H1 (cell line): Measurements from ENCODE around the gene STARD8. TPM values are rescaled to one million over a fixed set of nuclear protein-coding genes. Genes with fewer than 3 reads are reported as not detected.

Source experiments
- CTCF ChIA-PET: fragments of 300-600 bp; sonication (Branson Sonifier 250); formaldehyde crosslinking; loops from one replicate; lab custom pipeline; 2021; ENCODE audit not compliant: partially characterized antibody; lab: Charles Lee
- POLR2A ChIA-PET: fragments of 300-600 bp; sonication (Branson Sonifier 250); formaldehyde crosslinking; loops from one replicate; lab custom pipeline; 2021; ENCODE audit warnings: inconsistent platforms; ENCODE audit not compliant: partially characterized antibody; lab: Charles Lee
- DNase-seq, 2 experiments: peaks; one replicate each; pipeline versions ENCODE4 v3.0.0 to v3.0.0-alpha.2; 2010 to 2022; ENCODE audit warnings: low spot score in 2 of 2, low read depth in 1 of 2, mixed read lengths in 1 of 2
- FAIRE-seq: peaks from 2 replicates; lab custom pipeline; 2011; peaks lifted over from hg19 to GRCh38; lab: Jason Lieb, UNC
- H2AFZ ChIP-seq: 2 replicates; pipeline ENCODE4 v1.8.1; 2012; ENCODE audit warnings: low read length, inconsistent platforms
- H2AK5ac ChIP-seq: 2 replicates; pipeline ENCODE4 v1.6.1; 2013; ENCODE audit warnings: low read depth, low read length
- H2BK120ac ChIP-seq: replicated peaks from 2 replicates; pipeline ENCODE3; 2013; ENCODE audit warnings: low read depth, low read length, inconsistent platforms
- H2BK12ac ChIP-seq: 2 replicates; pipeline ENCODE4 v1.6.1; 2013; ENCODE audit warnings: low read depth, low read length
- H2BK15ac ChIP-seq: 2 replicates; pipeline ENCODE4 v1.6.1; 2013; ENCODE audit warnings: low read length
- H2BK20ac ChIP-seq: 2 replicates; pipeline ENCODE4 v1.6.1; 2013; ENCODE audit warnings: low read length
- H2BK5ac ChIP-seq: 2 replicates; pipeline ENCODE4 v1.6.1; 2013; ENCODE audit warnings: low read depth, low read length
- H3K14ac ChIP-seq: 2 replicates; pipeline ENCODE4 v1.6.1; 2013; ENCODE audit warnings: inconsistent platforms; ENCODE audit not compliant: insufficient read length
- H3K18ac ChIP-seq: 2 replicates; pipeline ENCODE4 v1.6.1; 2013; ENCODE audit warnings: low read length; ENCODE audit errors: extremely low read depth
- H3K23ac ChIP-seq: 2 replicates; pipeline ENCODE4 v1.6.1; 2013; ENCODE audit warnings: inconsistent platforms; ENCODE audit not compliant: insufficient read length
- H3K23me2 ChIP-seq: 2 replicates; pipeline ENCODE4 v1.6.1; 2013; ENCODE audit warnings: low read depth, low read length
- H3K27ac ChIP-seq: 2 replicates; pipeline ENCODE4 v1.6.1; 2011; ENCODE audit warnings: low read depth, low read length, inconsistent platforms
- H3K27me3 ChIP-seq, 4 experiments: replicated peaks in 1 of 4; 1 replicate in 1 of 4; 2 replicates in 3 of 4; pipeline versions ENCODE4 v1.6.1 to v1.8.1; 2011 to 2013; ENCODE audit warnings: low read length in 3 of 4, mild to moderate bottlenecking in 3 of 4, inconsistent platforms in 2 of 4, mixed read lengths in 2 of 4, moderate library complexity in 1 of 4; ENCODE audit not compliant: control insufficient read depth in 3 of 4, insufficient read depth in 3 of 4; ENCODE audit errors: extremely low read depth in 1 of 4
- H3K36me3 ChIP-seq, 4 experiments: 2 replicates each; pipeline versions ENCODE4 v1.6.1 to v1.8.1; 2011 to 2013; ENCODE audit warnings: mild to moderate bottlenecking in 4 of 4, low read length in 3 of 4, moderate library complexity in 2 of 4, control low read depth in 1 of 4, inconsistent platforms in 1 of 4; ENCODE audit not compliant: insufficient read depth in 4 of 4, control insufficient read depth in 2 of 4
- H3K4ac ChIP-seq: replicated peaks from 2 replicates; pipeline ENCODE3; 2013; ENCODE audit warnings: low read length, low read depth, mixed read lengths, inconsistent platforms; ENCODE audit not compliant: insufficient read length
- H3K4me1 ChIP-seq, 4 experiments: replicated peaks in 1 of 4; 1 replicate in 1 of 4; 2 replicates in 3 of 4; pipeline versions ENCODE4 v1.6.1 to v1.8.1; 2011 to 2013; ENCODE audit warnings: low read length in 3 of 4, inconsistent platforms in 2 of 4, mixed read lengths in 1 of 4; ENCODE audit not compliant: insufficient read depth in 4 of 4, control insufficient read depth in 3 of 4
- H3K4me2 ChIP-seq, 2 experiments: 2 replicates each; pipeline versions ENCODE4 v1.6.1 to v1.8.1; 2011 to 2013; ENCODE audit warnings: low read depth in 2 of 2, low read length in 2 of 2, control low read depth in 1 of 2, inconsistent platforms in 1 of 2, mild to moderate bottlenecking in 1 of 2; ENCODE audit not compliant: insufficient read depth in 1 of 2
- H3K4me3 ChIP-seq, 4 experiments: fragments of 200-600, 300-600 bp in 1 of 4; sonication (generic), shearing (Covaris generic), sonication (Bioruptor Twin) in 1 of 4; 2 replicates each; pipeline versions ENCODE4 v1.5.1 to v1.8.1; 2011 to 2016; ENCODE audit warnings: low read length in 4 of 4, low read depth in 3 of 4, control low read depth in 2 of 4, inconsistent platforms in 2 of 4, mild to moderate bottlenecking in 2 of 4, mixed read lengths in 1 of 4, moderate library complexity in 1 of 4; ENCODE audit not compliant: insufficient read depth in 2 of 4; ENCODE audit errors: extremely low read depth in 1 of 4
- H3K56ac ChIP-seq: replicated peaks from 2 replicates; pipeline ENCODE3; 2013; ENCODE audit warnings: low read depth, mild to moderate bottlenecking, mixed read lengths, low read length, inconsistent platforms; ENCODE audit not compliant: insufficient read length
- H3K79me1 ChIP-seq: 2 replicates; pipeline ENCODE4 v1.6.1; 2013; ENCODE audit warnings: low read depth, low read length, control low read depth
- H3K79me2 ChIP-seq, 2 experiments: 2 replicates each; pipeline versions ENCODE4 v1.6.1 to v1.8.1; 2012 to 2013; ENCODE audit warnings: low read length in 2 of 2, mild to moderate bottlenecking in 2 of 2, inconsistent platforms in 1 of 2; ENCODE audit not compliant: insufficient read depth in 2 of 2, control insufficient read depth in 1 of 2
- H3K9ac ChIP-seq, 4 experiments: replicated peaks in 1 of 4; 1 replicate in 1 of 4; 2 replicates in 3 of 4; pipeline versions ENCODE4 v1.6.1 to v1.8.1; 2011 to 2013; ENCODE audit warnings: low read depth in 3 of 4, low read length in 3 of 4, control low read depth in 2 of 4, mild to moderate bottlenecking in 2 of 4, moderate library complexity in 2 of 4, inconsistent platforms in 1 of 4; ENCODE audit errors: extremely low read depth in 1 of 4
- H3K9me3 ChIP-seq, 2 experiments: 2 replicates each; pipeline versions ENCODE4 v1.6.1 to v1.8.1; 2012 to 2013; ENCODE audit warnings: mild to moderate bottlenecking in 2 of 2, moderate library complexity in 2 of 2, control low read depth in 1 of 2, inconsistent platforms in 1 of 2, low read depth in 1 of 2, low read length in 1 of 2, mixed read lengths in 1 of 2; ENCODE audit not compliant: insufficient read depth in 2 of 2
- H4K20me1 ChIP-seq, 2 experiments: replicated peaks in 1 of 2; 2 replicates each; pipeline versions ENCODE3 to v1.8.1; 2011 to 2013; ENCODE audit warnings: inconsistent platforms in 2 of 2, low read length in 2 of 2, mild to moderate bottlenecking in 1 of 2; ENCODE audit not compliant: insufficient read depth in 2 of 2, control insufficient read depth in 1 of 2
- H4K5ac ChIP-seq: 2 replicates; pipeline ENCODE4 v1.6.1; 2013; ENCODE audit warnings: low read length, low read depth, mixed read lengths, inconsistent platforms; ENCODE audit not compliant: insufficient read length
- H4K8ac ChIP-seq: 2 replicates; pipeline ENCODE4 v1.8.0; 2013; ENCODE audit warnings: mild to moderate bottlenecking, moderate library complexity, low read length, inconsistent platforms; ENCODE audit not compliant: insufficient read depth; ENCODE audit errors: extremely low read depth
- H4K91ac ChIP-seq: replicated peaks from 2 replicates; pipeline ENCODE3; 2013; ENCODE audit warnings: low read length, mixed read lengths, inconsistent platforms; ENCODE audit not compliant: insufficient read length
- FOSL1 ChIP-seq: IDR thresholded peaks from 2 replicates; pipeline ENCODE4 v1.6.1; 2011; ENCODE audit warnings: mild to moderate bottlenecking, low read depth, low read length, moderate library complexity; ENCODE audit not compliant: insufficient read depth
- POLR2AphosphoS5 ChIP-seq: IDR thresholded peaks from 2 replicates; pipeline ENCODE4 v1.6.1; 2011; ENCODE audit warnings: low read depth, low read length
- SIRT6 ChIP-seq: IDR thresholded peaks from one replicate; pipeline ENCODE4 v1.7.1; 2012; ENCODE audit warnings: low read length, inconsistent platforms
- WGBS, 2 experiments: shearing (Covaris generic) in 1 of 2; methylation state at CpG; one replicate each; pipeline versions ENCODE4 v1.1.6 to v1.1.7; 2013 to 2015; ENCODE audit warnings: low lambda C conversion rate in 2 of 2, mixed read lengths in 2 of 2, inconsistent platforms in 1 of 2, low coverage in 1 of 2, missing lambda C conversion rate in 1 of 2; ENCODE audit not compliant: insufficient replicate concordance in 2 of 2, insufficient coverage in 1 of 2, insufficient read length in 1 of 2; ENCODE audit errors: extremely low coverage in 1 of 2, missing lambda C conversion rate in 1 of 2; 5-methylcytosine and 5-hydroxymethylcytosine counted together
- polyA plus RNA-seq, 7 experiments: library from polyadenylated mRNA; depleted of rRNA in 3 of 7; stranded (reverse) in 5 of 7; unstranded in 2 of 7; fragments of >200 nt in 5 of 7; fragments of 200-250 nt in 2 of 7; gene quantifications; 1 replicate in 5 of 7; 2 replicates in 1 of 7; 4 replicates in 1 of 7; pipeline versions ENCODE4 v1.2.1 to v1.2.3, GENCODE V29; 2011 to 2013; ENCODE audit warnings: missing spikeins in 2 of 7, mixed read lengths in 2 of 7
- total RNA-seq: library from RNA; stranded (reverse); fragmentation: NEBNext Ultra II Directional; extraction: Animal tissue kit (Norgen Biotek cat#: 25700); gene quantifications from 2 replicates; pipeline ENCODE4 v1.2.1, GENCODE V29; 2021

STARD8 gene
- total and polyA plus RNA-seq, 2 of the 8 experiments (the other 6 are each of a cell fraction or from before 2014, with no cell fraction given), result 1.8 to 3.8 TPM

- no peak overlapping the region for H3K23ac ChIP-seq
- H3K79me1 ChIP-seq, result no peaks in the 10 kb centered on the region
- no peaks in the 10 kb centered on the region for H3K36me3 ChIP-seq
- ChIA-PET POLR2A (no interaction called here), CTCF (interaction anchor here (1.2 to 2.9 kb wide), 2 partner anchors 9 to 535 kb away, joined by 4 to 12 read pairs; no protein-coding TSS in a partner anchor)
- H3K4me3 ChIP-seq, result no peak overlapping the region
- H4K8ac ChIP-seq, result no peak overlapping the region
- no peak overlapping the region for H4K91ac ChIP-seq
- no peak overlapping the region for H3K56ac ChIP-seq
- H3K79me2 ChIP-seq, result no peaks in the 10 kb centered on the region
- H3K4ac ChIP-seq, result no peak overlapping the region
- H3K27ac ChIP-seq, result no peak overlapping the region
- H2BK12ac ChIP-seq, result no peak overlapping the region
- DNase-seq (no peak), FAIRE-seq (no peak)
- no peaks in the 10 kb centered on the region for H3K23me2 ChIP-seq
- H3K9ac ChIP-seq, result no peak overlapping the region
- no peak overlapping the region for H3K18ac ChIP-seq
- no peaks in the 10 kb centered on the region for H3K27me3 ChIP-seq
- H3K9me3 ChIP-seq, result no peaks in the 10 kb centered on the region
- 96% methylated on average over 7 of the region's 10 CpGs; no CpG with 5 or more reads in 1 of the 2 experiments for WGBS, 2 experiments
- H2AK5ac ChIP-seq, result no peak overlapping the region
- H3K14ac ChIP-seq, result no peak overlapping the region
- H2BK15ac ChIP-seq, result no peak overlapping the region
- no peak overlapping the region for H2BK20ac ChIP-seq
- no peaks in the 10 kb centered on the region for H3K4me1 ChIP-seq
- no peak overlapping the region for H2AFZ ChIP-seq
- H2BK120ac ChIP-seq, result no peak overlapping the region
- TF ChIP-seq POLR2AphosphoS5 (no peak), SIRT6 (no peak), FOSL1 (no peak)
- no peak overlapping the region for H4K5ac ChIP-seq
- no peak overlapping the region for H3K4me2 ChIP-seq
- no peak overlapping the region for H2BK5ac ChIP-seq
- H4K20me1 ChIP-seq, result peaks cover 0 to 1% of the 10 kb centered on the region in 2 experiments
Measured at GRCh38 chrX:68718443-68718820, 71.0 kb downstream of the STARD8 start.
